Fibroblast of lung (primary cell): ENCODE data around the gene LYPD6B. TPM values are rescaled to one million over a fixed set of nuclear protein-coding genes. Genes with fewer than 3 reads are reported as not detected.

Experiments
- DNase-seq, 2 donors: peaks; one replicate each; pipeline versions ENCODE4 v3.0.0 to v3.0.0-alpha.2; 2010; ENCODE audit warnings: low read depth in 2 of 2
- H2AFZ ChIP-seq: 2 replicates; pipeline ENCODE4 v1.5.1; 2012; ENCODE audit warnings: low read length, control low read depth, inconsistent platforms
- H3K27ac ChIP-seq: 2 replicates; pipeline ENCODE4 v1.5.1; 2011; ENCODE audit warnings: low read length, control low read depth; ENCODE audit not compliant: insufficient read depth
- H3K27me3 ChIP-seq: 2 replicates; pipeline ENCODE4 v1.5.1; 2011; ENCODE audit warnings: mild to moderate bottlenecking, low read length; ENCODE audit not compliant: control insufficient read depth, insufficient read depth
- H3K36me3 ChIP-seq: 2 replicates; pipeline ENCODE4 v1.5.1; 2011; ENCODE audit warnings: low read length; ENCODE audit not compliant: control insufficient read depth, insufficient read depth
- H3K4me1 ChIP-seq: 2 replicates; pipeline ENCODE4 v1.5.1; 2011; ENCODE audit warnings: low read length; ENCODE audit not compliant: control insufficient read depth, insufficient read depth; ENCODE audit errors: extremely low read depth
- H3K4me2 ChIP-seq: 2 replicates; pipeline ENCODE4 v1.5.1; 2011; ENCODE audit warnings: low read length, control low read depth; ENCODE audit not compliant: insufficient read depth; ENCODE audit errors: extremely low read depth
- H3K4me3 ChIP-seq, 4 experiments: fragments of 200-600 bp in 1 of 4; sonication (generic) in 1 of 4; replicated peaks in 1 of 4; 2 replicates each; pipeline ENCODE4 v1.5.1; 2011 to 2016; ENCODE audit warnings: low read length in 4 of 4, low read depth in 3 of 4, mild to moderate bottlenecking in 3 of 4, control low read depth in 2 of 4, inconsistent platforms in 1 of 4, mixed read lengths in 1 of 4; ENCODE audit not compliant: insufficient read depth in 1 of 4; ENCODE audit errors: control extremely low read depth in 1 of 4
- H3K79me2 ChIP-seq: 2 replicates; pipeline ENCODE4 v1.5.1; 2012; ENCODE audit warnings: mild to moderate bottlenecking, low read length, inconsistent platforms; ENCODE audit not compliant: control insufficient read depth, insufficient read depth
- H3K9ac ChIP-seq: 2 replicates; pipeline ENCODE4 v1.5.1; 2011; ENCODE audit warnings: mild to moderate bottlenecking, low read length, control low read depth; ENCODE audit not compliant: insufficient read depth
- H3K9me3 ChIP-seq: 2 replicates; pipeline ENCODE4 v1.5.1; 2012; ENCODE audit warnings: low read depth, low read length; ENCODE audit not compliant: control insufficient read depth, insufficient read depth
- H4K20me1 ChIP-seq: 2 replicates; pipeline ENCODE4 v1.5.1; 2011; ENCODE audit warnings: low read length; ENCODE audit not compliant: control insufficient read depth, insufficient read depth; ENCODE audit errors: extremely low read depth
- CTCF ChIP-seq, 2 donors: IDR thresholded peaks in 1 of 2; conservative IDR thresholded peaks in 1 of 2; 1 replicate in 1 of 2; 2 replicates in 1 of 2; pipeline ENCODE4 v1.5.1; 2011 to 2012; ENCODE audit warnings: low read length in 2 of 2, control low read depth in 1 of 2, inconsistent platforms in 1 of 2, low read depth in 1 of 2, mild to moderate bottlenecking in 1 of 2
- EZH2 ChIP-seq: IDR thresholded peaks from 2 replicates; pipeline ENCODE4 v1.5.1; 2012; ENCODE audit warnings: low read length, control low read depth, mild to moderate bottlenecking; ENCODE audit errors: missing control alignments
- polyA plus RNA-seq, 2 donors: library from polyadenylated mRNA; depleted of rRNA in 1 of 2; stranded (reverse) in 1 of 2; unstranded in 1 of 2; fragments of >200 nt; gene quantifications; 2 replicates each; pipeline ENCODE4 v1.2.1, GENCODE V29; 2011 to 2012; ENCODE audit warnings: missing spikeins in 1 of 2
- total RNA-seq: library from RNA; depleted of rRNA; stranded (reverse); fragments of >200 nt; gene quantifications from 2 replicates; pipeline ENCODE4 v1.2.1, GENCODE V29; 2014

LYPD6B gene
- total and polyA plus RNA-seq, 2 donors (not counting 1 experiment from before 2014, with no cell fraction given) = 0.11 TPM; not detected in 1

- TF ChIP-seq CTCF (conservative IDR thresholded peaks at IDR 0.05 in 1 of 2, IDR thresholded peaks at IDR 0.05 in 1 of 2; ENCODE audit: low read depth in 1 of 2, low read length in 2 of 2) (no peak), EZH2 (no peak)
- Histone ChIP-seq H2AFZ (no peak overlapping the region), H3K27me3 (peaks cover 5% of the 10 kb centered on the region), H3K36me3 (no peaks in the 10 kb centered on the region), H3K79me2 (no peaks in the 10 kb centered on the region), H3K4me2 (no peak overlapping the region), H4K20me1 (no peaks in the 10 kb centered on the region), H3K4me3 (no peak overlapping the region), H3K9ac (no peak overlapping the region), H3K27ac (no peak overlapping the region), H3K4me1 (no peaks in the 10 kb centered on the region), H3K9me3 (no peaks in the 10 kb centered on the region)
- DNase-seq = no peak
Measured at GRCh38 chr2:148999451-148999921, 39.0 kb upstream of the LYPD6B start.

- no peak for DNase-seq
- Histone ChIP-seq H4K20me1 (no peaks in the 10 kb centered on the region), H3K4me2 (no peak overlapping the region), H3K9me3 (no peaks in the 10 kb centered on the region), H2AFZ (no peak overlapping the region), H3K27ac (no peak overlapping the region), H3K79me2 (no peaks in the 10 kb centered on the region), H3K4me3 (no peak overlapping the region), H3K4me1 (no peaks in the 10 kb centered on the region), H3K9ac (no peak overlapping the region), H3K27me3 (peaks cover 5% of the 10 kb centered on the region), H3K36me3 (no peaks in the 10 kb centered on the region)
- TF ChIP-seq CTCF (conservative IDR thresholded peaks at IDR 0.05 in 1 of 2, IDR thresholded peaks at IDR 0.05 in 1 of 2; ENCODE audit: low read depth in 1 of 2, low read length in 2 of 2) = no peak
- TF ChIP-seq EZH2 = no peak
Measured at GRCh38 chr2:149000158-149000938, 38.2 kb upstream of the LYPD6B start.

GRCh38 chr2:149001496-149001895 lies 37.0 kb upstream of the LYPD6B start:
- Histone ChIP-seq H4K20me1 (no peaks in the 10 kb centered on the region), H3K4me2 (no peak overlapping the region), H2AFZ (no peak overlapping the region), H3K4me3 (no peak overlapping the region), H3K79me2 (no peaks in the 10 kb centered on the region), H3K27me3 (peaks cover 12% of the 10 kb centered on the region), H3K4me1 (no peaks in the 10 kb centered on the region), H3K9ac (no peak overlapping the region), H3K27ac (no peak overlapping the region), H3K36me3 (no peaks in the 10 kb centered on the region), H3K9me3 (no peaks in the 10 kb centered on the region)
- TF ChIP-seq CTCF (conservative IDR thresholded peaks at IDR 0.05 in 1 of 2, IDR thresholded peaks at IDR 0.05 in 1 of 2; ENCODE audit: low read depth in 1 of 2, low read length in 2 of 2) (no peak), EZH2 (no peak)
- DNase-seq = no peak
